IPS-18a (cell line): ENCODE results near the gene CD96.
"Not testable (repeated sequence)": the region's sequence is repeated elsewhere in the genome, so short reads cannot be mapped to it uniquely, and the experiment has no call there.

Experiments
- H3K27ac ChIP-seq: one replicate; pipeline ENCODE4 v1.5.1; 2013; ENCODE audit warnings: low read length
- H3K27me3 ChIP-seq: one replicate; pipeline ENCODE4 v1.6.1; 2013; ENCODE audit warnings: mild to moderate bottlenecking, low read length; ENCODE audit not compliant: control insufficient read depth, insufficient read depth
- H3K36me3 ChIP-seq: one replicate; pipeline ENCODE4 v1.6.1; 2013; ENCODE audit warnings: low read depth, low read length; ENCODE audit not compliant: control insufficient read depth
- H3K4me1 ChIP-seq: one replicate; pipeline ENCODE4 v1.6.1; 2013; ENCODE audit warnings: low read depth, low read length; ENCODE audit not compliant: control insufficient read depth
- H3K4me3 ChIP-seq: one replicate; pipeline ENCODE4 v1.5.1; 2013; ENCODE audit warnings: low read length
- H3K9ac ChIP-seq: one replicate; pipeline ENCODE4 v1.6.1; 2013; ENCODE audit warnings: mild to moderate bottlenecking, low read length, moderate library complexity
- H3K9me3 ChIP-seq: one replicate; pipeline ENCODE4 v1.6.1; 2013; ENCODE audit warnings: low read depth, low read length; ENCODE audit not compliant: control insufficient read depth

CD96 gene

GRCh38 chr3:111667621-111668239 lies 125.7 kb downstream of the CD96 start:
- no peaks in the 10 kb centered on the region for H3K27me3 ChIP-seq
- no peaks in the 10 kb centered on the region for H3K4me1 ChIP-seq
- H3K4me3 ChIP-seq, result no peak overlapping the region
- H3K9ac ChIP-seq, result no peak overlapping the region
- no peaks in the 10 kb centered on the region for H3K36me3 ChIP-seq
- H3K9me3 ChIP-seq, result no peaks in the 10 kb centered on the region
- no peak overlapping the region for H3K27ac ChIP-seq

- Histone ChIP-seq H3K27ac (no peak overlapping the region), H3K4me3 (no peak overlapping the region), H3K4me1 (no peaks in the 10 kb centered on the region), H3K9me3 (no peaks in the 10 kb centered on the region), H3K9ac (no peak overlapping the region), H3K27me3 (peaks cover 6% of the 10 kb centered on the region), H3K36me3 (no peaks in the 10 kb centered on the region)
Observed at GRCh38 chr3:111668326-111668725, 126.3 kb downstream of the CD96 start.

GRCh38 chr3:111668888-111669488 lies 127.0 kb downstream of the CD96 start:
- H3K9me3 ChIP-seq, result no peaks in the 10 kb centered on the region
- H3K4me1 ChIP-seq, result no peaks in the 10 kb centered on the region
- peaks cover 12% of the 10 kb centered on the region for H3K27me3 ChIP-seq
- H3K27ac ChIP-seq, result no peak overlapping the region
- H3K9ac ChIP-seq, result no peak overlapping the region
- H3K4me3 ChIP-seq, result no peak overlapping the region
- H3K36me3 ChIP-seq, result no peaks in the 10 kb centered on the region

GRCh38 chr3:111669926-111670630 lies 128.1 kb downstream of the CD96 start:
- H3K4me1 ChIP-seq, result no peaks in the 10 kb centered on the region
- no peak overlapping the region for H3K4me3 ChIP-seq
- no peaks in the 10 kb centered on the region for H3K9me3 ChIP-seq
- peaks cover 14% of the 10 kb centered on the region for H3K27me3 ChIP-seq
- H3K27ac ChIP-seq, result no peak overlapping the region
- H3K9ac ChIP-seq, result no peak overlapping the region
- no peaks in the 10 kb centered on the region for H3K36me3 ChIP-seq

- not testable (repeated sequence) for H3K27ac ChIP-seq, H3K36me3 ChIP-seq, H3K9me3 ChIP-seq, H3K4me3 ChIP-seq, H3K9ac ChIP-seq
- H3K27me3 ChIP-seq, result peaks cover 14% of the 10 kb centered on the region
- H3K4me1 ChIP-seq, result peaks cover 10% of the 10 kb centered on the region
Observed at GRCh38 chr3:111672461-111672860, 130.5 kb downstream of the CD96 start.

- H3K27ac ChIP-seq, result no peak overlapping the region
- H3K9ac ChIP-seq, result no peak overlapping the region
- no peaks in the 10 kb centered on the region for H3K9me3 ChIP-seq
- peaks cover 14% of the 10 kb centered on the region for H3K27me3 ChIP-seq
- no peaks in the 10 kb centered on the region for H3K36me3 ChIP-seq
- peak overlapping the region; percentile 91 for H3K4me3 ChIP-seq
- peaks cover 10% of the 10 kb centered on the region for H3K4me1 ChIP-seq
Observed at GRCh38 chr3:111675846-111676210, 133.8 kb downstream of the CD96 start.

GRCh38 chr3:111676211-111677006 lies 134.4 kb downstream of the CD96 start:
- Histone ChIP-seq H3K9me3 (no peaks in the 10 kb centered on the region), H3K27me3 (peaks cover 14% of the 10 kb centered on the region), H3K4me1 (peaks cover 10% of the 10 kb centered on the region), H3K9ac (no peak overlapping the region), H3K36me3 (no peaks in the 10 kb centered on the region), H3K27ac (no peak overlapping the region), H3K4me3 (peak overlapping the region; percentile 91)

- no peak overlapping the region for H3K4me3 ChIP-seq
- H3K4me1 ChIP-seq, result peaks cover 10% of the 10 kb centered on the region
- no peaks in the 10 kb centered on the region for H3K36me3 ChIP-seq
Observed at GRCh38 chr3:111677007-111677392, 135.0 kb downstream of the CD96 start.

GRCh38 chr3:111681661-111682426 lies 139.8 kb downstream of the CD96 start:
- H3K36me3 ChIP-seq, result no peaks in the 10 kb centered on the region
- no peak overlapping the region for H3K9ac ChIP-seq
- no peaks in the 10 kb centered on the region for H3K9me3 ChIP-seq
- H3K27ac ChIP-seq, result no peak overlapping the region
- no peak overlapping the region for H3K4me3 ChIP-seq
- no peaks in the 10 kb centered on the region for H3K27me3 ChIP-seq
- no peaks in the 10 kb centered on the region for H3K4me1 ChIP-seq

More at GRCh38 chr3:111677007-111677392, 135.0 kb downstream of the CD96 start:
- peaks cover 14% of the 10 kb centered on the region for H3K27me3 ChIP-seq
- H3K9me3 ChIP-seq, result no peaks in the 10 kb centered on the region
- H3K9ac ChIP-seq, result no peak overlapping the region
- H3K27ac ChIP-seq, result no peak overlapping the region

GRCh38 chr3:111684640-111685039 lies 142.6 kb downstream of the CD96 start:
- no peak overlapping the region for H3K9ac ChIP-seq
- no peak overlapping the region for H3K27ac ChIP-seq
- no peak overlapping the region for H3K4me3 ChIP-seq
- H3K4me1 ChIP-seq, result peaks cover 4% of the 10 kb centered on the region
- H3K36me3 ChIP-seq, result no peaks in the 10 kb centered on the region
- no peaks in the 10 kb centered on the region for H3K9me3 ChIP-seq
- H3K27me3 ChIP-seq, result no peaks in the 10 kb centered on the region
